ENCODE measurements around the gene GABPB2.

GRCh38 chr1:151158751-151159251 lies 88.2 kb downstream of the GABPB2 start:
- no peak for TF ChIP-seq EZH2 (IDR thresholded peaks at IDR 0.05; ENCODE audit: borderline replicate concordance, low read depth, low read length, poor library complexity, severe bottlenecking)
- TF ChIP-seq, protein P1, sequence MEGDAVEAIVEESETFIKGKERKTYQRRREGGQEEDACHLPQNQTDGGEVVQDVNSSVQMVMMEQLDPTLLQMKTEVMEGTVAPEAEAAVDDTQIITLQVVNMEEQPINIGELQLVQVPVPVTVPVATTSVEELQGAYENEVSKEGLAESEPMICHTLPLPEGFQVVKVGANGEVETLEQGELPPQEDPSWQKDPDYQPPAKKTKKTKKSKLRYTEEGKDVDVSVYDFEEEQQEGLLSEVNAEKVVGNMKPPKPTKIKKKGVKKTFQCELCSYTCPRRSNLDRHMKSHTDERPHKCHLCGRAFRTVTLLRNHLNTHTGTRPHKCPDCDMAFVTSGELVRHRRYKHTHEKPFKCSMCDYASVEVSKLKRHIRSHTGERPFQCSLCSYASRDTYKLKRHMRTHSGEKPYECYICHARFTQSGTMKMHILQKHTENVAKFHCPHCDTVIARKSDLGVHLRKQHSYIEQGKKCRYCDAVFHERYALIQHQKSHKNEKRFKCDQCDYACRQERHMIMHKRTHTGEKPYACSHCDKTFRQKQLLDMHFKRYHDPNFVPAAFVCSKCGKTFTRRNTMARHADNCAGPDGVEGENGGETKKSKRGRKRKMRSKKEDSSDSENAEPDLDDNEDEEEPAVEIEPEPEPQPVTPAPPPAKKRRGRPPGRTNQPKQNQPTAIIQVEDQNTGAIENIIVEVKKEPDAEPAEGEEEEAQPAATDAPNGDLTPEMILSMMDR (conservative IDR thresholded peaks at IDR 0.05; ENCODE audit: low read depth, low read length), result no peak
